HL-60/S4 (cell line): ENCODE results near the gene C14orf180.

Experiments used
- in situ Hi-C: fragments of 300-500 bp; cut with MboI; formaldehyde crosslinking; loops from 2 replicates; pipeline ENCODE4 v1.14.3; 2022; ENCODE audit warnings: low sequenced_read_pairs

Gene C14orf180

DNA sequence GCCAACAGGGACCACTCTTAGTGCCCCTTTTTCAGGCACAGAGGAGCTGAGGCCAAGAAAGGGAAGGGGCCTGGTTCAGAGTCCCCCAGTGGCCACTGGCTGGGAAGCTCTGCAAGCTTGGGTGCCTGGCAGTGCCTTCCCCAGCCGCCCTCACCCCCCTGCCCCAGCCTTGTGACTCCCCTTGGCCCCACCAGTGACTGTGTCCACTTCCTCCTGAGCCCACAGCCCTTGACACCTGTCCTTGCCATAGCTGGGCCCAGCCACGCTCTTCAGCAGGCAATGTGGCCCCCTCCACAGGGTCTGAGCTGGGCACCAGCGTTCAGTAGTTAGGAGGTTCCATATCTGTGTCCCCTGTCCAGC is 19.0 kb upstream of the C14orf180 start:
- in situ Hi-C loops, result no loop called here

DNA sequence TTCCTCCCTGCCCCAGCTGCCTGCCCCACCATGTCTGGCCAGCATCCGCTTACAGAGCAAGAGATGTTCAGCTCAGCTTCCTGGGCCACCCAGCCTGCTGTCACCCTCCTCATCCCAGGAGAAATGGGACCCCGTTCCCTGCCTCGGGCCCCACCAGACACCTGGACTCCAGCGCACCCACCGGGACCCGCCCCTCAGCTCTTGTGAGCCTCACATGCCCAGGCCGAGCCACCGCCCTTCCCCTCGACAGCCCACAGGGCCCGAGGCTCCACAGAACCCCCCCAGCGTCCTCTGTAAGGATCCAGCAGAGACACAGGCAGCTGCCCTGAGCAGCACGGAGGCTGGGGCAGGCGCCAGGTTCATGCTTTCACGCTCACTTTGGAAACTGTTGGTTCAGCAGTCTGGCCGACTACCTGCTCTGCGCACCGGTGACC is 18.4 kb upstream of the C14orf180 start:
- in situ Hi-C loops, result no loop called here

DNA sequence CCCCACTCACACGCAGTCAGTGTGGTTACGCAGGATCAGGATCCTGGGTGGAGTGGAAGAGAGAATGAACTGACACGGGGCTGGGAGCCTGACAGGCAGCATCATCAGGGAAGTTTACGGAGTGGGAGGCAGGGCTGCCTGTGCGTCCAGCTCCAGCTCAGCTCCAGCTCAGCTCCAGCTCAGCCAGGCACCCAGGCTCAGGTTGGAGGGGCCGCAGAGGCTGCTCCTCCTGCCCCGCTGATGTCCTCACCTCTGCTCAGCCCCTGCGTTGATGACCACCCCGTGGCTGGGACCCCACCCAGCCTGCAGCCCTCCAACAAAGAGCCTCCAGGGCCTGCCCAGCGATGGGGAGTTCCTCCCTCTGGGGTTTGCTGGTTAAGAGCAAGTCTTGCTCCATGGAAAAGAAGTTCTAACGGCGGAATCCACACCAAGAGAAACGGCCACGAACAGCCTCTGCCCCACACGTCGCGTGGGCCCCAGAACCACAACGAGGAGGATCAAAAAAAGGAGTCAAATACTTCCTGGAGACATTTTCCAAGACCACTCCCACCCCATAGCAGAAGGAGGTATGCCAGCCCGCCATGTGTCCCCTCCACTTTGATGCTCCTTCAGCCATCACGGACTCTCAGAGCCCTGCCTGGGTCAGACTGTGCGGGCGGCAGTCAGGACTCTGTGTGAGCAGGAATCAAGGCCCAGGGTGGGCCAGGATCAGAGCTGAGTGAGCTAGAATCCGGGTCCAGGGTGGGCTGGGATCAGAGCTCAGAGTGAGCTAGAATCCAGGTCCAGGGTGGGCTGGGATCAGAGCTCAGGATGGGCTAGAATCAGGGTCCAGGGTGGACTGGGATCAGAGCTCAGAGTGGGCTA is 17.7 kb upstream of the C14orf180 start:
- in situ Hi-C loops, result no loop called here

DNA sequence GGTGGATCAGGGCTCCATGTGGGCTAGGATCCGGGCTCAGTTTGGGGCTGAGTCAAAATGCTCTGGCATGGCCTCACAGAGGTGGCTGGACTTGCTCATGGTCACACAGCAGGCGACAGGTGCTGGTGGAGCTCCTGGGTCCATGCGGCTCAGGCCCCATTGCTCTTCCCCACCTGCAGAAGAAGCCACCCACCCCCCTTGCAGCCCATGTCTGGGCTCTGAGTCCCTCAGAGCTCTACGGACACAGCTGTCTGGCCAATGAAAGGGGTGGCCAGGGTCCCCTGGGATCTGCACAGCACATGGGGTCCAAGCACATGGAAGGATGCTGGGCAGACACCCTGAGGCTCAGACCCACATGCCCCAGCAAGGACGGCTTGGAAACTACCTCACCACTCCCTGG is 17.0 kb upstream of the C14orf180 start:
- in situ Hi-C loops, result no loop called here

DNA sequence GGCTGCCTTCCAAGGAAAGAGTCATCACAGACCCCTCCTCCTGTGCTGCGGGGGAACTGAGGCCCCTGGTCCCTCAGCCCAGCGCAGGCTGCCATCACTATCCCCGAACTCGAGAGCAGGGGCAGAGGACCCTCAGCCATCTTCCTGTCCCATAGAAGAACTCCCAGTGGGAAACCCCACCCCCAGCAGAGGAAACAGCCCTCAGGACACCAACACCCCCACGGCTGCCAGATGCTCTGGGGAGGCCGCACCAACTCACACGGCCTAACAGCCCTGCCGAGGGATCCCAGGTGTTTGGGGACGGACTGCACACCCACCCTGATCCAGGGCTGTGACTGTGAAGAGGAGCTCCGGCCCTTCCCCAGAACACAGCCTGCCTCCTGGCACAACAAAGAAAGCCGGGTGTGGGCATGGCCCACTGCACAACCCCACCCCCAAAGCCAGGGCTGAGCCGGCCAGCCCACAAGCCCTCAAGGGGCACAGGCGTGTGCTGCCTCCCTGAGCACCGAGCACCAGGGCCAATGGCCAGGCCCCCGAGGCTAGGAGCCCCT is 16.3 kb upstream of the C14orf180 start:
- in situ Hi-C loops, result no loop called here

DNA sequence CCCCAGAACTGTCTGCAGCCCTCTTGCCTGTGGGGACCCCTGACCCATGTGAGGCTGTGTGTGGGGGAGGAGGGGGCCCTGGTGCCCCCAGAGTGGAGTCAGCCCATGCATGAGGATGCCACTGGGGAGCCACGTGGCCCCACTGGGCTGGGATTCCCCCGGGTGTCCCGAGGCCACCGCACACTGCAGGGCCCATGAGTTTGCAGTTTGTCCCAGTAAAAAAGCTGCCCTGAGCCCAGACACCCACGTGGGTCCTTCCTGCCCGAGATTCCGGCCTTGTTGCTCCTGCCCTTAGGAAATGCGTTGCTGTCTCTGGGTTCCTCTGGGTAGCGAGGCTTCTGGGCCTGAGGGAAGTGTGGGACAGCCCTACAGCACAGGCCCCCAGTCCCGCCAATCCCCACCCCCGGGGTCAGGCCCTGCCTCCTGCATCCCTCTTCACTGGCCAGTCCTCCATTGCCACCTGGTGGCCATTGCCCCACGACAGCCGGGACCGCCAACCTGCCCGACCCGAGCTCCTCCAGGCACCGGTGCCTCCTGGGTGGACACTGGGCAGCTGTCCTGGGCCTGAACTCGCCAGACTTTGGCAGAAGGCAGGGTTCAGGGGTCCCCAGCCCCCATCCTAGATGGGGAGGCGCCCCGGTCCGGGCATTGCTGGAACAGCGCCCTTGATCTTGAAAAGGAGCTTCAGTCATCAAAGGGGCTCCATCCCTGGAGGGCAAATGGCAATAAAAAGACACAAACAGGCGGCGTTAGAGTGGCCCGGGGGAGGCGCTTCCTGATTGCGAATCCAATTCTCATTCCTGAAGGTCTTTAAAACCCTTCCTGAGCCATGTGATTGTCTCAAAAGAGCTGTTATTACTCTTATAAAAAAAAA is 15.6 kb upstream of the C14orf180 start:
- in situ Hi-C loops, result no loop called here

DNA sequence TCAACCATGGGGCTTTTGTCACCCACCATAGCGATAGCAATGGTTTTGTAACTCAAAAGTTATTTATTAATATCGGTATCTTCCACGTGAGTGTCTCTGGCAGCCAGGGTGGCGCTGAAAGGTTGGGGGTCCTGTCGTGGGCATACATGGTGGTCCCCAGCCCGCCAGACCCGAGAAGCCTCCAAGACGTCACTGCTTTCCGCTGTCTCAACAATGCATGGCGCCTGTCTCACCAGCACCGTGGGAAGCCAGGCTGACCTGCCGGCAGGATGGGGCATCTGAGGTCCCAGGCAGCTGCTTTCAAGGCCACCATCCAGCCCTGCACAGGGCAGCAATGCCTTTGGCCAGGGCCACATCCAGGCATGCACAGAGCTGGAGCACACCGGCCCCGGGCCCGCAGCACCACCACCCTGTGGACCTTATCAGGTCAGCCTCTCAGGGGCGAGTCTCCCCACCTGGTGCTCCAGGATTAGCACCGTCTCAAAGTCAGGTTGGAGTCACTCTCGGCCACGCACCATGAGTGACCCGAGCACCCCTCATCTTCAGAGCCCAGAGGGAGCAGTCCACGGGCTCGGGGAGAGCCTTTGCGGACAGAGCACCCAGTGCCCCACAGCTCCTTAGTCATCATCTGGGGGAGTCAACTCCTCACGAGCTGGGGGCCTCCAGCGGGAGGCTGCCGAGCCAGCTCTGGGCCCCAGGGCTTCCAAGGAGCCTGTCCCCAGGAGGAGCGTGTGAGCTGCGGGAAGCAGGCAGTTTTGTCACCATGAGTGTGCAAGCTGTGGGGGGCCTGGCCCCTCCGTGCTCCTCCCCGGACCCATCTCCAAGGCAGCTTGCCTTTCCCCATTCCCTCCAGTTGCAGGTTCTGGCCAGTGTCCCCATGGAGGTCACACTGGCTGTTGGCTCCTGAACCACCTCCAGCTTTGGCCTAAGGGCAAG is 14.6 kb upstream of the C14orf180 start:
- in situ Hi-C loops, result no loop called here

DNA sequence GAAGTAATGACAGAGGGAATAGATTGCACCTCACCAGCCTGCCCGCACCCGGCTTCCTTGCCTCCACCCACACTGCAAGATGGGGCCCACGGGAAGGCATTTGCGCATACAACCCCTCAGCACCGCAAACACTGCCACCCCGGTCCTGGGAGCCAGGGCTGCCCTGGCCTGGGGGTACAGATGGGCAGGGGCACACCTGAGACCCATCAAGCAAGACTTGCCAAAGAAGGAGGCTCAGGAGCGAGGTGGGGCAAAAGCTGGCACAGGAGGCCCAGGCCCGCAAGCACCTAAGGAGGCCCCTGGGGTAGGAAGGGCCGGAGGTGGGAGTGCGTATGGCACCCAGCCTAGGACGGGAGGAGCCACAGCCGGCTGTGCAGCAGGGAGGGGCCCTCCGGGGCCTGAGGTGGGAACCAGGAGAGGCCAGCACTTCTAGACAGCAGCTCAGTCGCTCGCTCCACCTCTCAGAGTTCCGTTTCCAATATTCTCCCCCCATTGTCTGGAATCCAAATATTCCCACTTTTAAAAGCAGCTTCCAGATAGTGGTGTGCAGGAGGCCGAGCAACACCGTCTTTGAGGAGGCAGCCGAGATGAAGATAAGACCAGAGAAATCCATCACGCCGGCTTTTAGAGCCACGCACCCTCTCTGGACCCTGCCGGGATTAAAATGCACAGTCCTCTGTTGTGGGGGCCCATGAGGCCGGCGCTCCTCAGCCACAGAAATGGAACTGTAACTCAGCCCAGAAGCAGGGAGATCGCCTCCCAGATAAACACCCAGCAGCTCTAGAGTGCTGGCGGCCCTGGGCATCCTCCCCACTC is 12.2 kb upstream of the C14orf180 start:
- in situ Hi-C loops, result no loop called here

DNA sequence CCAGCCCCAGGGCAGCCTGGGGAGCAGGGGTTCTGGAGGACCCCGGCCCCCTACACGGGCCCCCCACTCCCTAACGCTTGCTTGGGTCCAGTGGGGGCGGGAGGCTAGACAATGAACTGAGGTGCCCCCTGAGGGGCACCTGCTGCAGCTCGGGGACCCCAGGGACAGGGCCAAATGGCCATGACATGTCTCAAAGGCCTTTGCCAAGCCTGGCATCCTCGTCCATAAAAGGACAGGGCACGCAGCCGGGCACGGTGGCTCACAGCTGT is 11.7 kb upstream of the C14orf180 start:
- in situ Hi-C loops, result no loop called here

DNA sequence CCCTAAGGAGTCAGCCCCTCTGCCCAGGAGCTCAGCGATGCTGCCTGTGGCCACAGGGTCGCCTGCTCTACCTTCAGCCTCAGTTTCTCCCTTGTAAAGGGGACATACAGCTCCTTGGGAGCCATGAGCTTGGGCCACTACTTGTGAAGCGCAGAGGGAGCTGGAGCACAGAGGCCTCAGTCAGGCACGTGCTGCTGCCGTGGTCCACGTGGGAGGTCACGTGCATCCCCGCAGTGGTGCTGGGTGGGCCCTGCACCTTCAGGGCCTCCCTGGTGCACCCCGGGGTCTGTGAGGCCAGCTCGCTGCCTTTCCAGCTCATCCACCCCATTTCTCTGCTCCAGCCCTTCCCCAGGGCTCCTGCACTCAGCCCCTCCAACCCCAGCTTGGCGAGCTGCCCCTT is 10.9 kb upstream of the C14orf180 start:
- in situ Hi-C loops, result no loop called here

DNA sequence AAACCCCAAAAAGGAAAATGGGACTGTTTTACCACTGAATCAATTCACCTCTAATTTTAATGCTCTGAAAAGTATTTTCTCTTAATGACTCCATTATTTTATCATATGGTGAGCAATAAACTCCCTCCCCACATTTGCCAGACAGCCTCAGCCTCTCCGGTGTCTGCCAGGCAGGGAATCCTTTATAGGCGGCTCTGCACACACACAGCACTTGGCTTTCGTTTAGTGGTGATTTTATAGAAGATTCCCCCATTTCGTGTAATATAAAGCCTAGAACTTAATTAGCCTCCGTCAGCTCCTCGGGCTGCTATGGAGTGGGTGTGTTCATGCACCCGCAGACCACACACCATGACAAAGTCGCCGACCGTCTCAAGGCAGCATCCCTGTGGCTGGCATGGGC is 10.1 kb upstream of the C14orf180 start:
- in situ Hi-C loops, result no loop called here

DNA sequence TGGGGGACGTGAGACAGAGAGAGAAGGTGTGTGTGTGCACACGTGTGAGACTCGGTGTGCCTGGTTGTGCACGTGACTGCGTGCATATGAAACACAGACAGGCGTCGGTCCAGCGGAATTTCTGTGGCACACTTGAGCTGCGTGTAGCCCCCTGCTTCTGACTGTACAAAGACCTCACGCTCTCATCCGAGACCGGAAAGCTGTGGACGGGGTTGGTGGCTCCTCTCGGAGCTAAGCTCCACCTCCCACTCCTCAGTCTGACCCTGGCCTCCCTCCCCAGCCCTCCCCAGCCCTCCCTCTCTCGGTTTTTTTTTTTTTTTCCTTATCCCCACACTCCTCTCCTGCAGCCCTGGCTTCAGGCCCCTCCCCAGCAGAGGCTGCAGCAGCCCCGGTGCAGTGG is 8.3 kb upstream of the C14orf180 start:
- in situ Hi-C loops, result no loop called here

DNA sequence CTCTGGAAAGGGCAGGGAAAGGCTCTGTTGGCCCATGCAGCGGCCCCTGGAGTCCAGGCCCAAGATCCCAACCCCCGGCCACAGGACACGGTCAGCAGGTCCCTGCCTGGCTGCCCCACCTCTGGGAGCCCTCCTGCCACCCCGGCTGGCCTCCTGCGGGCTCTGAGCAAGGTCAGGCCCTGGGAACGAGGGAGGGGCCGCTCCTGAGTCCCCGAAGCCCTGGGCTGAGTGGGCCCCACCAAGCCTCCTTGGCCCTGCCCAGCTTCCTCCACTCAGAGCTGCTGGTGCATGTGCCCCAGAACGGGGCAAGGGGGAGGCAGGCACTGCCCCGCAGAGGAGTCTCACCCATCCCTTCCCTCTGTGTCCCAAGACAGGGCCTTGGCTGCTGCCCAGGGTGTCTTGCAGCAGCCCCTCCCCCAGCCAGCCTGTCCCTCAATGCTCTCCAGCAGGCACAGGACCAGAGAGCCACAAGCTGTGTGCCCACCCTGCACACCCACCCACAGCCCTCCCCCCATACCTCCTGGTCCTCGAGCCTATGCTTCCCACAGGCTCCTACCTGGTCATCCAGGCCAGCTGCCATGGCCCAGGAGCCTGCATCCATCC is 7.4 kb upstream of the C14orf180 start:
- in situ Hi-C loops, result no loop called here

DNA sequence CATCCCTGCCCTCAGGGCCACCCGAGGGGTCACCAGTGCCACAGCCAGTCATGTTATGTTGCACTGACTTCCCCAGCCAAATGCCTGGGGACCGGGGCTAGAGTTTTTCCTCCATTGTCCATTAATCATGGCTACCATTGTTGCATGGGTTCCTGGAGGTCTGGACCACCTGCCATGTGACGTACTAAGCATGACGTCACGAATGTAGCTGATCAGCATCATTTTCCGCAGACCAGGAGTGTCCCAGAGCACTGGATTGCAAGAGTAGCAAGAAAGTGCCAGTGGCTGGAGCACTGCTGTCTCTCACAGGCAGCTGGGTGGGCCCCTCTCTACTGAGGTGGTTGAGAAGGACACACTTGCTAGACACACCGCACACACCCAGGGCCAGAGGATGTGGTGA is 6.9 kb upstream of the C14orf180 start:
- in situ Hi-C loops, result no loop called here

DNA sequence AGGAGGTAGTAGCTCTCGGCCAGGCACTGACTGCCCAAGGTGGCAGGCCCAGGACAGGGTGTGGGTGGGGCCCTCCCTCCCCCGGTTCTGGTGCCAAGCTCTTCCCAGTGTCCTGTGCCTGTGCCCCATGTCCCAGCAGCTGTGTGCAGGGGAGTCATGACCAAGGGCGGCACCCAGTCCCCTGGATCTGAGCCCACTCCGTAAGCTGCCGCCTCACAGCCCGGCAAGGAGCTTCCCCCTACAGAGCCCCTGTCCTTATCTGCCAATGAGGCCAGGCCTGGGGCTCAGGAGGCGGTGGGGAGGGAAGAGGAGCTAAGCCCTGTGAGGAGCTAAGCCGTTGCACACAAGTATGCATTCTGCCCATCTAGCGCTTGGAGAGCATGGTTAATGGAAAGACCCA is 5.6 kb upstream of the C14orf180 start:
- in situ Hi-C loops, result no loop called here

DNA sequence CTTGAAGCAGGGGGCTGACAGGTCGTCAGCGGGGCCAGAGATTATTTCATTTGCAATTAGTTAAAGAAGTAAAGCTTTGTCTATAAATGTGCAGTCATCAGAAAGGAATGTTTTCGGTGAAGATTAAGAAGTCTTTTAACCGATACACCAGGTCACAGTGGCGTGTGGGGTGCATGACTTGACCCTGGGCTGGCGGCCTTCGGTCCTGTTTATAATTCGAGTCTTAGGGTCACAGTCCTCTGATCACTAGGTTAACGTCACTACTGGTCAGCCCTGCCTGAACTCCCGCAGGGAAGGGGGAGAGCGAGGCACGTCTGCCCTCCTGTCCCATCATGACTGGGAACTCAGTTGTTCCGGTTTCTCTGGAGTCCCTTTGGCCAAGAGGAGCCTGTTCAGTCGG is 5.0 kb upstream of the C14orf180 start:
- in situ Hi-C loops, result no loop called here

DNA sequence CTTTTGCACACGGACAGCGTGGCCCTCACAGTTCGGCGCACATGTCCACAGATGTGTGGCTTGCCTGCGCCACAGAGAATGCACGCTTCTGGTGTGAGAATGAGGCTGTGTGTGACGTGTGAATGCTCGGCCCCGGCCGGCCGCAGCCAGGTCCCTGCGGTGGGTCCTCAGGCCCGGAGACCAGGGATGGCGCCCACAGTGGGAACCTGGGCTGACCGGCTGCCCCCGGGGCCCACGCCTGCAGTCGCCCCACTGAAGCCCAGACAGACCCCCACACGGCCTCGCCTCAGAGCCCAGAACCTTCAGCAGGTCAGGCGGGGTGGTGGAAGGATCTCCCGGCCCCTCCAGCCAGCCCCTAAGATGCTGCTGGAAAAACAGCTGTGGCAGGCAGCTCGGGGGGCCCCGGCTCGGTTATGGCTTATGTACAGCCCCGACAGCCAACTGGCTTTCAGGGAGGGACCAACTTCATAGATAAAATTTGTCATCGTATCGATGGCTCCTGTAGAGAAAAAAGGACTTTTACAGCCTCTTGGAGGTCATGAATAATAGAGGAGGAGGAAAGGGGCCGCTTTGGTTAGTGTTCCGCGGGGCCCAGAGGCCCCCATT is 4.5 kb upstream of the C14orf180 start:
- in situ Hi-C loops, result no loop called here

DNA sequence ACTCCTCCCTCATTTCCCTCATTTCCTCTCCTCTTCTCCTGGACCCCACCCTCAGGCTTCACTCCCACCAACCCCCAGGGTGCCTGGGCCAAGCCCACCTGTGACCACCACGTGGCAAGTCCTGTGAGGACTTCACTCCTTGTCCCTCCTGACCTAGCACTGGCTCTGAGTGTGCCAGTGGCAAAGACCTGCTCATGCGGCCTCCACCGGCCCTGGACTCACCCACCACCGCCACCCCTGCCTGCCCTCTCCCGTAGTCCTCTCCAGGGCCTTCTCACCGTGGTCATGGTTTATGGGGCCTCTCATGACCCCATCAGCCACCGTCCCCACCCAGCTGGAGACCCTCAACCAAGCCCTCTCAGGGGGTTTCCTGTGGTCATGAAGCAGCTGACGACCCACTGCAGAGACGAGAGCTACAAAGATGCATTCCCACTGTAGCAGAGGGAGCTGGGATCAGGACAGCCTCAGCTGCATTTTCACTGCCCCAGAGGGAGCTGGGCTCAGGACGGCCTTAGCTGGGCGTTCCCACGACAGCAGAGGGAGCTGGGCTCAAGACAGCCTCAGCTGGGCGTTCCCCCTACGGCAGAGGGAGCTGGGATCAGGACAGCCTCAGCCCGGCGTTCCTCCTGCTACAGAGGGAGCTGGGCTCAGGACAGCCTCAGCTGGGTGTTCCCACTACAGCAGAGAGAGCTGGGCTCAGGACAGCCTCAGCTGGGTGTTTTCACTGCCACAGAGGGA is 3.2 kb upstream of the C14orf180 start:
- in situ Hi-C loops, result no loop called here

DNA sequence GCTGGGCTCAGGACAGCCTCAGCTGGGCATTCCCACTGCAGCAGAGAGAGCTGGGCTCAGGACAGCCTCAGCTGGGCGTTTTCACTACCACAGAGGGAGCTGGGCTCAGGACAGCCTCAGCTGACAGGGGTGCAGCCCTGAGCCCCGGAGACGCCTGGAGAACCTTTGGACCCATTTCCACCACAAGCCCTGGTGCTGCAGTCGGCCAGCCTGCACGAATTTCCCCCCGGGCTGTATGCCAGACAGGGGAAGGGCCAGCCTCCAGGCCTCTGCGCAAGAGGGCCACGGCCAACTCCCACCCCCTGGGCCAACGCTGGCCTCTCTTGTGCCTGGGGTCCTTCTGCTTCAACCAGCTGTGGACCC is 2.6 kb upstream of the C14orf180 start:
- in situ Hi-C loops, result no loop called here
